BE2C (cell line): ENCODE measurements around the gene MRPL19.

Experiments used
- DNase-seq: peaks from one replicate; pipeline ENCODE4 v3.0.0-alpha.2; 2020
- H3K27me3 ChIP-seq: fragments of 250-450 bp; sonication (Bioruptor Pico); 2 replicates; pipeline ENCODE4 v1.5.1; 2020; ENCODE audit warnings: mild to moderate bottlenecking
- H3K36me3 ChIP-seq: fragments of 250-450 bp; sonication (Bioruptor Pico); 2 replicates; pipeline ENCODE4 v1.5.1; 2020; ENCODE audit warnings: mild to moderate bottlenecking
- H3K4me1 ChIP-seq: fragments of 250-450 bp; sonication (Bioruptor Pico); 2 replicates; pipeline ENCODE4 v1.5.1; 2020
- H3K4me3 ChIP-seq: 2 replicates; pipeline ENCODE4 v1.5.1; 2011; ENCODE audit warnings: low read depth, low read length
- H3K9me3 ChIP-seq: fragments of 250-450 bp; sonication (Bioruptor Pico); 2 replicates; pipeline ENCODE4 v1.5.1; 2020
- CTCF ChIP-seq: IDR thresholded peaks from 2 replicates; pipeline ENCODE4 v1.5.1; 2012; ENCODE audit warnings: mild to moderate bottlenecking, low read depth, low read length

The MRPL19 gene

GRCh38 chr2:75633620-75634019 is 13.0 kb upstream of the MRPL19 start:
- Histone ChIP-seq H3K9me3 (no peaks in the 10 kb centered on the region), H3K4me3 (no peak overlapping the region), H3K4me1 (no peaks in the 10 kb centered on the region), H3K36me3 (no peaks in the 10 kb centered on the region), H3K27me3 (no peaks in the 10 kb centered on the region)
- TF ChIP-seq CTCF = no peak
- DNase-seq = no peak

- Histone ChIP-seq H3K9me3 (no peaks in the 10 kb centered on the region), H3K27me3 (no peaks in the 10 kb centered on the region), H3K36me3 (no peaks in the 10 kb centered on the region), H3K4me3 (no peak overlapping the region), H3K4me1 (no peaks in the 10 kb centered on the region)
- TF ChIP-seq CTCF = no peak
- no peak for DNase-seq
Observed at GRCh38 chr2:75634945-75635344, 11.6 kb upstream of the MRPL19 start.

GRCh38 chr2:75637568-75637967 is 9.0 kb upstream of the MRPL19 start:
- no peak for DNase-seq
- peaks cover 5% of the 10 kb centered on the region for H3K4me1 ChIP-seq
- TF ChIP-seq CTCF = no peak
- no peaks in the 10 kb centered on the region for H3K36me3 ChIP-seq
- no peaks in the 10 kb centered on the region for H3K27me3 ChIP-seq
- H3K9me3 ChIP-seq = no peaks in the 10 kb centered on the region
- H3K4me3 ChIP-seq = no peak overlapping the region

GRCh38 chr2:75640621-75641121 is 5.9 kb upstream of the MRPL19 start:
- no peaks in the 10 kb centered on the region for H3K27me3 ChIP-seq
- DNase-seq = peak; percentile 69
- H3K4me1 ChIP-seq = peaks cover 5% of the 10 kb centered on the region
- H3K9me3 ChIP-seq = no peaks in the 10 kb centered on the region
- H3K4me3 ChIP-seq = no peak overlapping the region
- TF ChIP-seq CTCF = peak; percentile 95
- H3K36me3 ChIP-seq = no peaks in the 10 kb centered on the region

- TF ChIP-seq CTCF = no peak
- Histone ChIP-seq H3K4me1 (peaks cover 5% of the 10 kb centered on the region), H3K9me3 (no peaks in the 10 kb centered on the region), H3K36me3 (no peaks in the 10 kb centered on the region), H3K4me3 (no peak overlapping the region), H3K27me3 (no peaks in the 10 kb centered on the region)
- DNase-seq = no peak
Observed at GRCh38 chr2:75641587-75641986, 5.0 kb upstream of the MRPL19 start.

GRCh38 chr2:75643980-75644379 is 2.6 kb upstream of the MRPL19 start:
- TF ChIP-seq CTCF = no peak
- Histone ChIP-seq H3K9me3 (no peaks in the 10 kb centered on the region), H3K36me3 (peaks cover 3% of the 10 kb centered on the region; the same call in 1 of the 2 replicates), H3K27me3 (no peaks in the 10 kb centered on the region), H3K4me3 (no peak overlapping the region), H3K4me1 (peaks cover 5% of the 10 kb centered on the region)
- no peak for DNase-seq
